SJCRH30 (cell line): Measurements from ENCODE around the gene HOXC13. TPM values are rescaled to one million over a fixed set of nuclear protein-coding genes. Genes with fewer than 3 reads are reported as not detected.

ENCODE experiments used
- DNase-seq, 2 experiments: peaks; one replicate each; pipeline ENCODE4 v3.0.0-alpha.2; 2015 to 2020
- H3K27ac ChIP-seq: fragments of 250-450 bp; sonication (Bioruptor Pico); 2 replicates; pipeline ENCODE4 v1.5.1; 2020; ENCODE audit warnings: mild to moderate bottlenecking, moderate library complexity
- H3K27me3 ChIP-seq: fragments of 250-450 bp; sonication (Bioruptor Pico); 2 replicates; pipeline ENCODE4 v1.5.1; 2020; ENCODE audit warnings: mild to moderate bottlenecking, moderate library complexity
- H3K36me3 ChIP-seq: fragments of 250-450 bp; sonication (Bioruptor Pico); 2 replicates; pipeline ENCODE4 v1.5.1; 2020; ENCODE audit warnings: mild to moderate bottlenecking, moderate library complexity
- H3K4me1 ChIP-seq: fragments of 250-450 bp; sonication (Bioruptor Pico); 2 replicates; pipeline ENCODE4 v1.5.1; 2020; ENCODE audit warnings: mild to moderate bottlenecking, moderate library complexity
- H3K4me3 ChIP-seq: fragments of 250-450 bp; sonication (Bioruptor Pico); 2 replicates; pipeline ENCODE4 v1.5.1; 2020; ENCODE audit warnings: mild to moderate bottlenecking, moderate library complexity
- H3K9me3 ChIP-seq: fragments of 250-450 bp; sonication (Bioruptor Pico); replicated peaks from 2 replicates; pipeline ENCODE4 v1.5.1; 2020; ENCODE audit warnings: mild to moderate bottlenecking, moderate library complexity
- total RNA-seq: library from RNA; depleted of rRNA; stranded (reverse); fragments of >200 nt; shearing (Covaris generic); gene quantifications from 2 replicates; pipeline ENCODE4 v1.2.3, GENCODE V29; 2014; rRNA removed

The HOXC13 gene
- total RNA-seq, 1 experiment from 2014 or later = 2.4 TPM

DNA sequence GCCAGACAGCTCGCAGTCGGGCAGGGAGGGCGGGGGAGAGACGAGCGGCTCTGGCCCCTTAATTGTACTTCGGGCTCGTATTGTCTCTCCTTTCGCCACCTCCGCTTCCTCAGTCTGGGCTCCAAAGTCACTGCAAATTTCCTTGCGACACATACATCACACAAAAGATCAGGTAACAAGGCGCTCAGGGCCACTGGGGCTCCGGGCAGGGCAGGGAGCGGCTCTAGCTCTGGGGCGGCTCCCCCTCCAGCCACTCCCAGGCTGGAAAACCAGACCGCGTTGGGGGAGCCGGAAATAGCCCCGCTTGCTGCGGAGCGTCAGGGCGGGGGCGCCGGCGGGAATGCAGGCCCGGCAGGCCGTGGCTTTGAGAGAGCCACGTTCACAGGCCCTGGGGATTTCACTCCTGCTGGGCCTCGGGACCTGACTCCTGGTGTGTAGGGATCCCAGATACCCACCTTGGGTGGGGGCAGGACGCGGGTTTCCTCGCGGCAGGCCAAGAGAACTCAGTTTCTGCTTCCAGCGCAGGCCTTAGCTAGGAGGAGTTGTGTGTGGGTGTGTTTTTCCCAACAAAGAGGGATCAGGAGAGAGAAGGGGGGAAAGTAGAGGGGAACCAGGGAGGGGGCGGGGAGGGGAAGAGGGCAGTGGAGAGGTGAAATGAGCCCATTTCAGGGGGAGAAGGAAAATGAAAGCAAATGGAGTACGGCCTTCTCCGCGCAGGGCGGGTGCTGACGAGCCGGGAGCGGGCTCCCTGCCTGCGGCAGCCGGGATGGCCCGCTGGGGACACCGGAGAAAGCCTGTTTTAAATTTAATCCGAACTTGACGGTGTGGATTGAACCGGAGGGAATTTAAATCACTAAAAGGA is 57.0 kb downstream of the HOXC13 start:
- Histone ChIP-seq H3K27ac (peak overlapping the region; percentile 80), H3K27me3 (peaks cover 14% of the 10 kb centered on the region), H3K36me3 (no peaks in the 10 kb centered on the region), H3K9me3 (no peaks in the 10 kb centered on the region), H3K4me3 (peak overlapping the region; percentile 62), H3K4me1 (no peaks in the 10 kb centered on the region)
- DNase-seq = peak; percentile 81

Other genes with a start within 250 kb of the HOXC13 start
- gene CALCOCO1, start 211.4 kb upstream of the HOXC13 start, total RNA-seq = 18.2 and 20.3 TPM in 2 replicates
- gene CISTR, start 186.9 kb upstream of the HOXC13 start, total RNA-seq = not detected in 2 replicates
- gene HOXC12, start 16.1 kb downstream of the HOXC13 start, total RNA-seq = not detected in 2 replicates
- 1.1 and 1.2 TPM in 2 replicates for gene HOXC11, start 34.3 kb downstream of the HOXC13 start, total RNA-seq
- 1.0 and 1.5 TPM in 2 replicates for gene HOTAIR, start 36.1 kb downstream of the HOXC13 start, total RNA-seq
- gene HOXC10, start 46.3 kb downstream of the HOXC13 start, total RNA-seq = 0.51 and 0.71 TPM in 2 replicates
- 5.6 and 7.1 TPM in 2 replicates for gene HOXC9, start 61.3 kb downstream of the HOXC13 start, total RNA-seq
- 0.05 TPM in 1 of 2 replicates, not detected in the other for gene HOXC8, start 70.2 kb downstream of the HOXC13 start, total RNA-seq
- gene HOXC6, start 89.6 kb downstream of the HOXC13 start, total RNA-seq = 1.3 and 2.2 TPM in 2 replicates
- gene HOXC5, start 94.2 kb downstream of the HOXC13 start, total RNA-seq = not detected in 2 replicates
- gene HOXC4, start 115.0 kb downstream of the HOXC13 start, total RNA-seq = 4.7 and 6.3 TPM in 2 replicates